ENCODE measurements around the gene CLEC9A. TPM values are rescaled to one million over a fixed set of nuclear protein-coding genes. Genes with fewer than 3 reads are reported as not detected.
A peak's percentile ranks its signal among the peaks of the same experiment; 100 is the strongest.

The CLEC9A gene
- total RNA-seq (2014; rRNA removed; shearing (Covaris generic)) (not detected in 2 replicates), polyA plus RNA-seq (2016; fragmentation: Nextera tagmentation; extraction: Ambion mirVana) (not detected in 2 replicates)

GRCh38 chr12:10030446-10030845, at the start of gene CLEC9A:
CLEC9A (plus strand) TSS chr12:10030682; CDS start chr12:10052688, 22,006 bp downstream.
- H3K9ac ChIP-seq = peak within 1 kb of the TSS; percentile 62
- H2AFZ ChIP-seq = 0 out of 2 replicates have a peak within 1 kb of the TSS, but pooled peaks have one; percentile 16

GRCh38 chr12:9991876-9992275, 38.6 kb upstream of the CLEC9A start:
- no peaks in the 10 kb centered on the region for H3K36me3 ChIP-seq (ENCODE audit: low read depth)

More at GRCh38 chr12:10030446-10030845, at the start of gene CLEC9A:
- Histone ChIP-seq H4K20me1 (ENCODE audit: insufficient read depth) (no peaks in the 10 kb centered on the region), H3K27me3 (replicated peaks; ENCODE audit: insufficient read depth) (no peaks in the 10 kb centered on the region), H3K9me3 (ENCODE audit: low read depth) (no peaks in the 10 kb centered on the region), H3K4me1 (ENCODE audit: insufficient read depth) (peaks cover 23% of the 10 kb centered on the region), H3K27ac (peak within 1 kb of the TSS; percentile 93), H3K79me2 (ENCODE audit: insufficient read depth) (no peaks in the 10 kb centered on the region), H3K4me2 (ENCODE audit: unreplicated experiment) (peak within 1 kb of the TSS; percentile 27), H3F3A (ENCODE audit: insufficient read depth) (peaks cover 19% of the 10 kb centered on the region), H3K4me3 (peak within 1 kb of the TSS; percentile 17; the same call in 1 of the 2 replicates), H3K9me2 (ENCODE audit: insufficient read depth) (no peaks in the 10 kb centered on the region), H3K36me3 (ENCODE audit: low read depth) (no peaks in the 10 kb centered on the region)
- DNase-seq = no peak
- 96 to 98% methylated on average over 12 to 14 of the region's 14 CpGs for WGBS, 2 experiments (ENCODE audit: low coverage in 1 of 2, low lambda C conversion rate in 2 of 2, missing lambda C conversion rate in 2 of 2)
- TF ChIP-seq EZH2 (IDR thresholded peaks at IDR 0.05; ENCODE audit: insufficient read depth, poor library complexity, severe bottlenecking) (no peak), EZH2phosphoT487 (IDR thresholded peaks at IDR 0.05; ENCODE audit: insufficient read depth, low read depth) (no peak)
- in situ Hi-C loops (cut with MboI) = no loop called here

GRCh38 chr12:9992296-9992695, 38.2 kb upstream of the CLEC9A start:
- no peaks in the 10 kb centered on the region for H3K79me2 ChIP-seq (ENCODE audit: insufficient read depth)
- H3K4me3 ChIP-seq = no peak overlapping the region
- no peak overlapping the region for H3K27ac ChIP-seq
- DNase-seq = no peak
- H2AFZ ChIP-seq = no peak overlapping the region
- no peaks in the 10 kb centered on the region for H3K9me3 ChIP-seq (ENCODE audit: low read depth)
- TF ChIP-seq EZH2 (IDR thresholded peaks at IDR 0.05; ENCODE audit: insufficient read depth, poor library complexity, severe bottlenecking) = no peak
- no peak for TF ChIP-seq EZH2phosphoT487 (IDR thresholded peaks at IDR 0.05; ENCODE audit: insufficient read depth, low read depth)
- in situ Hi-C loops (cut with MboI) = no loop called here
- H3K36me3 ChIP-seq (ENCODE audit: low read depth) = no peaks in the 10 kb centered on the region
- H4K20me1 ChIP-seq (ENCODE audit: insufficient read depth) = no peaks in the 10 kb centered on the region
- H3K9me2 ChIP-seq (ENCODE audit: insufficient read depth) = no peaks in the 10 kb centered on the region
- H3K4me1 ChIP-seq (ENCODE audit: insufficient read depth) = no peaks in the 10 kb centered on the region
- WGBS, 2 experiments (ENCODE audit: low coverage in 1 of 2, low lambda C conversion rate in 2 of 2, missing lambda C conversion rate in 2 of 2) = 50 to 51% methylated on average over 4 of the region's 4 CpGs
- H3K27me3 ChIP-seq (replicated peaks; ENCODE audit: insufficient read depth) = peaks cover 27% of the 10 kb centered on the region
- H3K4me2 ChIP-seq (ENCODE audit: unreplicated experiment) = no peak overlapping the region
- no peaks in the 10 kb centered on the region for H3F3A ChIP-seq (ENCODE audit: insufficient read depth)
- no peak overlapping the region for H3K9ac ChIP-seq

More at GRCh38 chr12:9991876-9992275, 38.6 kb upstream of the CLEC9A start:
- no peak overlapping the region for H3K27ac ChIP-seq
- no peaks in the 10 kb centered on the region for H3F3A ChIP-seq (ENCODE audit: insufficient read depth)
- no peaks in the 10 kb centered on the region for H3K4me1 ChIP-seq (ENCODE audit: insufficient read depth)
- H3K9me3 ChIP-seq (ENCODE audit: low read depth) = no peaks in the 10 kb centered on the region
- H3K9me2 ChIP-seq (ENCODE audit: insufficient read depth) = no peaks in the 10 kb centered on the region
- H3K9ac ChIP-seq = no peak overlapping the region
- no peak overlapping the region for H3K4me3 ChIP-seq
- in situ Hi-C loops (cut with MboI) = no loop called here
- H3K79me2 ChIP-seq (ENCODE audit: insufficient read depth) = no peaks in the 10 kb centered on the region
- TF ChIP-seq EZH2phosphoT487 (IDR thresholded peaks at IDR 0.05; ENCODE audit: insufficient read depth, low read depth) (no peak), EZH2 (IDR thresholded peaks at IDR 0.05; ENCODE audit: insufficient read depth, poor library complexity, severe bottlenecking) (no peak)
- no peak for DNase-seq
- peaks cover 23% of the 10 kb centered on the region for H3K27me3 ChIP-seq (replicated peaks; ENCODE audit: insufficient read depth)
- 58 to 59% methylated on average over 3 of the region's 3 CpGs for WGBS, 2 experiments (ENCODE audit: low coverage in 1 of 2, low lambda C conversion rate in 2 of 2, missing lambda C conversion rate in 2 of 2)
- H4K20me1 ChIP-seq (ENCODE audit: insufficient read depth) = no peaks in the 10 kb centered on the region
- no peak overlapping the region for H2AFZ ChIP-seq
- no peak overlapping the region for H3K4me2 ChIP-seq (ENCODE audit: unreplicated experiment)

- H3K27ac ChIP-seq = no peak within 1 kb of the TSS
- no peak within 1 kb of the TSS for H2AFZ ChIP-seq
- TF ChIP-seq EZH2 (IDR thresholded peaks at IDR 0.05; ENCODE audit: insufficient read depth, poor library complexity, severe bottlenecking) (no peak), EZH2phosphoT487 (IDR thresholded peaks at IDR 0.05; ENCODE audit: insufficient read depth, low read depth) (no peak)
- H3K27me3 ChIP-seq (replicated peaks; ENCODE audit: insufficient read depth) = peaks cover 15% of the 10 kb centered on the region; the same call in 1 of the 2 replicates
- H3K79me2 ChIP-seq (ENCODE audit: insufficient read depth) = no peaks in the 10 kb centered on the region
- H3K9ac ChIP-seq = no peak within 1 kb of the TSS
- in situ Hi-C loops (cut with MboI) = no loop called here
- no peaks in the 10 kb centered on the region for H3F3A ChIP-seq (ENCODE audit: insufficient read depth)
- H4K20me1 ChIP-seq (ENCODE audit: insufficient read depth) = no peaks in the 10 kb centered on the region
- no peaks in the 10 kb centered on the region for H3K9me3 ChIP-seq (ENCODE audit: low read depth)
- no peaks in the 10 kb centered on the region for H3K4me1 ChIP-seq (ENCODE audit: insufficient read depth)
- H3K4me3 ChIP-seq = no peak within 1 kb of the TSS
- no peaks in the 10 kb centered on the region for H3K36me3 ChIP-seq (ENCODE audit: low read depth)
- 80 to 85% methylated on average over 3 of the region's 3 CpGs for WGBS, 2 experiments (ENCODE audit: low coverage in 1 of 2, low lambda C conversion rate in 2 of 2, missing lambda C conversion rate in 2 of 2)
- no peaks in the 10 kb centered on the region for H3K9me2 ChIP-seq (ENCODE audit: insufficient read depth)
- no peak within 1 kb of the TSS for H3K4me2 ChIP-seq (ENCODE audit: unreplicated experiment)
- no peak for DNase-seq
Observed at GRCh38 chr12:9999016-9999415, 31.5 kb upstream of the CLEC9A start, which contains the start of gene CLEC1B. CLEC1B (minus strand) TSS chr12:9999121; CDS start chr12:9999100, 21 bp downstream.

Measured in GM23248 (cell line).